ENCODE results near the gene GGNBP2.
A peak's percentile ranks its signal among the peaks of the same experiment; 100 is the strongest.

The GGNBP2 gene

DNA sequence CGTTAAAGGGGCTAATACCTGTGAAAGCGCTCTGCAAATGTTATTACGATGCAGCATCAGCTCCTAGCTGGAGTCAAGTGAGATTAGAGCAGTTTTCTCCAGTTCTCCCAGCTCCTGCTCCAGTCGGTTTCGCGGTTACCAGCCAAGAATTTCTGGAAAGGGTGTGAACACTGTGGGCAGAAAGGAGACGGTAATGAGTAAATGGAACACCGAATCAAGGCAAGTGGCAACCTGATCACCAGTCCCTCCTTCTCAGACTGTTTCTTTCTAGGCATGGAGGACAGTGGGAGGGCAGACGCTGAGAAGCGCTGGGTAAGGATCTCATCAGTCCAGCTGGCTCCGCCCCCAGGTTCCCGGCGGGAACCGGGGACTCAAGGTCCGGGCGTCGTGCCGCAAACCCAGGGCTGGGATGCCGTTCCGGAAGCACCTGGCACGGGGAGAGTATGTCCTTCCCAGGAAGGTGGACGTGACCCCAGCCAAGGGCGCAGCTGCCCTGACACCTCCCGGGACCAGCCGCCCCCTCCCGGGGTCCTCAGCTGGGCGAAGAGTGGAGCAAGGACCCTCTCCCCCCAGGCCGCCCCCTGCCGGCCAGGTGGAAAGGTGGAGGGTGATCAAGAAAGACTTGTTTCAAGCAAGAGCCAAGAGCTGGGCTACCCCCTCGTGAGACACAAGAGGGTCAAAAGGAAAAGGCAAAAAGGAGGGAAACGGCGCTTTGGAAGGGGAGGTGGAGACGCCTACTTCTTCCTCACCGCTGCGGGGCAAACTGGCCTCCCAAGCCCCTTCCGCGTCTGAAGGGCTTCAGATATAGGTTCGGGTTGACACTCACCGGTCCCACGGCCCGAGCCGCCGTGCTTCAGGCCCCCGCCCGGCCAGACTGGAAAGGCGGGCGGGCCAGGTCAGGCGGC is 10.5 kb upstream of the GGNBP2 start:
- peak; percentile 63 to 68 for DNase-seq
- TF ChIP-seq POLR2A (IDR thresholded peaks at IDR 0.05; ENCODE audit: low read length) (no peak), GATA1 (IDR thresholded peaks at IDR 0.05; ENCODE audit: low read depth, low read length) (no peak)

DNA sequence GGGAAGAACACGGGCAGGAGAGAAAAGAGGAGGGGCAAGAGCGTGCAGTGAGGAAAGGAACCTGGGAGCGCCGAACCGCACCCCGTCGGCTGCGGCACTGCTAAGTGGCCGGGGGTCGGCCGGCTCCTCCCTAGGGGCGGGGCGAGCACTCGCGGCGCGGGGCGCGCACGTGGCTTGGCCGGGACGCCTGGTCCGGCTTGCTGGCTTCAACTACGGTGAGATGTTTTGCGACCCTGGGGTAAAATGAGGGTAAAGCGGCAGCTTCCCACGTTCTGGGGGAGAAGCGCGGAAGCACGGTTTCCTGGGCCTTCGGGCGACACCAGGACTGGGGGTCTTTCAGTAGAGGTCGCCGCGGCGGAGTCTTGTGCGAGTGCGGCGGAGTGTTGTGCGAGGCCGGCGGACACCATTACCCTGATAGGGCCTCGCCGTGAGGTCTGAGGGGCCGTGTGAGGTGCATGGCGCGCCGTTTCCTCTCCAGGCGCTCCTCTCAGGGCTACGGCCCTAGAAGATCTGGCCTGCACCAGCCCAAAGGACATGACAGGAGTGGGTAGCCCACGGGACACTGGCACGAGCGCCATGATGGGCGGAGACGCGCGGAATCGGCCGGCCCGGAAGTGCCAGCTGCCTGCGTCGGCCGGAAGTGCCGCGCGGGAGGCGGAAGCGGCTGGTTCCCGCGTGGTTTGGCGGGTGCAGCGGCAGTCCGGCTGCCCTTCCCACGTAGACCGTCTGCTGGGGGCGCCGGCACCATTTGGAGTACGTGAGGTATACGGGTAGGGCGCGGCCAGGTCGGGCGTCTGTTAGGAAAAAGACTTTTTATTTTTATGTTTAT is 9.7 kb upstream of the GGNBP2 start, which contains the start of the genes MYO19 and PIGW:
TSS of gene MYO19 (minus strand) at position 29 of the 829 bp plus-strand sequence. CDS start 2,330 bp downstream, outside the sequence.
TSS of gene PIGW (plus strand) at position 148 of the 829 bp plus-strand sequence. CDS start 2,115 bp downstream, outside the sequence.
- peak; percentile 92 to 94 for DNase-seq
- TF ChIP-seq GATA1 (IDR thresholded peaks at IDR 0.05; ENCODE audit: low read depth, low read length) (no peak), POLR2A (IDR thresholded peaks at IDR 0.05; ENCODE audit: low read length) (peak; percentile 97)

DNA sequence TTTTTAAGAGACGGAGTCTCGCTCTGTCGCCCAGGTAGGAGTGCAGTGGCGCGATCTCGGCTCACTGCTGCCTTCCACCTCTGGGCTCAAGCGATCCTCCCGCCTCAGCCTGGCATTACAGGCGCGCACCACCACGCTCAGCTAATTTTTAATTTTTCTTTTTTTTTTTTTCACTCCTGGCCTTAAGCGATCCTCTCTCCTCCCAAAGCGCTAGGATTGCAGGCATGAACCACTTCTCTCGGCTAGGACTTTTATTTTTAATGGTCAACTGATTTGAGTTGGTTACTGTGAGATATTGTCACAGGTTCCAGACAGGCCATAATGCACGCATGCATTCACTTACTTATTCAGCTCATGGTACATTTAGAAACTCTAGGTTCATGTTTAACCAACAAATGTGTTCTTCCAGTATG is 9.0 kb upstream of the GGNBP2 start:
- TF ChIP-seq POLR2A (IDR thresholded peaks at IDR 0.05; ENCODE audit: low read length) (no peak), GATA1 (IDR thresholded peaks at IDR 0.05; ENCODE audit: low read depth, low read length) (no peak)
- DNase-seq, result no peak

DNA sequence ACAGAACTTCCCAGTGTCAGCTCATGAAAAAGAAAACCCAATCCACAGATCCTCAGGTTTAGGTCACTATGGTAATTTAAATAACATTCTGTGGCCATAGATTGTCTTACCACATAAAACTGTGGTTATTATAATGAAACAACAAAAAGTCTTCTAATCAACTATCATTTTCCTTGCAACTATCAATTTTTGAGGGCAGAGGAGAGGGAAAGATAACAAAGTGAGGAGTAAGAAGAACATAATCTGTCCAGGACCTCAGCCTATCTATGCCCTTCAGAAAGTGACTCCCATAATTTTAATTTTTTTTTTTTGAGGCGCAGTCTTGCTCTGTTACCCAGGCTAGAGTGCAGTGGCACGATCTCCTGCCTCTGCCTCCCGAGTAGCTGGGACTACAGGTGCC is 4.0 kb upstream of the GGNBP2 start:
- DNase-seq, result peak; percentile 23 to 83
- no peak for TF ChIP-seq GATA1 (IDR thresholded peaks at IDR 0.05; ENCODE audit: low read depth, low read length)
- no peak for TF ChIP-seq POLR2A (IDR thresholded peaks at IDR 0.05; ENCODE audit: low read length)

DNA sequence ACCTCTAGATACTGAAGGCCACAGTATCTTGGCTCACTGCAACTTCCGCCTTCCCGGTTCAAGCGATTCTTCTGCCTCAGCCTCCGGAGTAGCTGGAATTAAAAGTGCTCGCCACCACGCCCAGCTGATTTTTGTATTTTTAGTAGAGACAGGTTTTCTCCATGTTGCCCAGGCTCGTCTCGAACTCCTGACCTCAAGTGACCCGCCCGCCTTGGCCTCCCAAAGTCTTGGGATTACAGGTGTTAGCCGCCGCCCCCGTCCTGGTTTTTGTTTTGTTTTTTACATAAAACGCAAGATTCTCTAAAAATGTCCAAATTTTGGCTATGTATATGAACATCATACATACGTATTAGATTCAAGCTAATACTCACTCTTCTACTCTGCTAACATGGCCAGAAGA is 2.0 kb upstream of the GGNBP2 start:
- TF ChIP-seq GATA1 (IDR thresholded peaks at IDR 0.05; ENCODE audit: low read depth, low read length) (no peak), POLR2A (IDR thresholded peaks at IDR 0.05; ENCODE audit: low read length) (no peak)
- DNase-seq, result no peak

DNA sequence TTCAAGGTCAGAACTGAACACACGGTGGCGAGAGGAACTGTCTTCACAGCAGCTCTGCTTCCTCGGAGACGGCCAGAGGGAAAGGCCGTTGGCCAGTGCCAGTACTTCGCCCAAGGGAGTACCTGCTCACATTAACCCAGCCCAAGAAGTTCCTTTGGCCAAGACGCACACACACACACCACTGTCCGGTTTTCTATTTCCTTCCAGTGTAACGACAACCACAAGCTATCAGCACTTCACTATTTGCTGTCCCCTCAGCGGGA is 744 bp upstream of the GGNBP2 start:
- DNase-seq, result peak; percentile 80 to 81
- no peak for TF ChIP-seq GATA1 (IDR thresholded peaks at IDR 0.05; ENCODE audit: low read depth, low read length)
- TF ChIP-seq POLR2A (IDR thresholded peaks at IDR 0.05; ENCODE audit: low read length), result peak; percentile 3

DNA sequence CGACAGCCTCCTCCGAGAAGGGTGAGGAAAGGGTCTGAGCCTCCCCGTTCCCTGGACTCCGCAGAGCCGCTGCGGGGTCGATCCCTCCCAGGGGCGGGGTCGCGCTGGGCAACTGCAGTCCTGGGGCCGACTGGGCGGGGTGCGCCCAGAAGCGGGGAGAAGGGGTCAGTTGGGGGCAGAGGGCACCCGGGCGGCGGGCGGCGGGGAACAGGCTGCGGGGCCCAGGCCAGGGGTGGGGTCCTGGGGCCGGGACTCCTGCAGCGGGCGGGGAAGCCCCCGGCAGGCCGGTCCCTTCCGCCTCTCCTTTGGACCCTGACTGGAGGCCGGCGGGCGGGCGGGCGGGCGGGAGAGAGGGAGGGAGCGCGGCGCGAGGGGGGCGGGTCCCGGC is 352 bp downstream of the GGNBP2 start:
- peak; percentile 91 to 93 for DNase-seq
- TF ChIP-seq GATA1 (IDR thresholded peaks at IDR 0.05; ENCODE audit: low read depth, low read length) (no peak), POLR2A (IDR thresholded peaks at IDR 0.05; ENCODE audit: low read length) (peak; percentile 33)

DNA sequence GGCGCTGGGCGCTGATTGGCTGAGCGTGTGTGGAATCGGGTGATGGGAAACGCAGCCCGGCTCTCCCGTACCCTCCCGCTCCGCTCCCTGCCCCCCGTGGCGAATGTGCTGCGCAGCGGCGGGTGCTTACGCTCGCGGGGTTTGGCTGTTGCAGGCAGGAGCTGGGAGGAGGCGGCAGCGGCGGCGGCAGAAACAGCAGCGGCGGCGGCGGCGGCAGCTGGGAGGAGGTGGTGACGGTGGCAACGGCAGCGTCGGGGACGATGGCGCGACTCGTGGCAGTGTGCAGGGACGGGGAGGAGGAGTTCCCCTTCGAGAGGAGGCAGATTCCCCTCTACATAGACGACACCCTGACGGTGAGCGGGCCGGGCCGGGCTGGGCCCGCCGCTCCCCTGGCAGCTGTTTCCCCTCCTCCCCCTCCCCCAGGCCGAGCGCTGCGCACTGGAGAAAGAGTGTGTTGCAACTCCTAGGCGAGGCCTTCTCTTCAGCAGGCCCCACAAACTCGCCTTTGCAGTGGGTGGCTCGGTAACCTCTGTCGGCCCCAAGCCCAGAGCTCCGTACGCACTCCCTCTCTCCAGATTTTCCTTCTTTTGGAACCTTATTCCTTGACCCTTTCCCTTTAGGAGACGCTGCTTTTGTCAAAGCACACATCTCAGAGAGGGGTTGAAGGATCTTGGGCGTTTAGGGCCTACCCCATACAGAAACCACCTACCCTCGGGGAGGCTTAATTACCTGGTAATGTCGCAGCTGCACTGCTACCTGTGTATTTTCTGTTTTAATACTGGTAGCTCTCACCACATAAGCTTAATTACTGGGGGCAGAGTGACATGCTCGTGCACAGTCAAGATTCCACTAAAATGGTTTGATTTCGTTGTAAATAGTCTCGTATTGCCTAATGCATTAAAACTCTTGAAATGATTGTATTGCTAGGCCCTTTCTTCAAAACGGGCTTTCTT is 1.0 kb downstream of the GGNBP2 start:
- peak; percentile 99 for DNase-seq
- TF ChIP-seq GATA1 (IDR thresholded peaks at IDR 0.05; ENCODE audit: low read depth, low read length), result no peak
- peak; percentile 68 for TF ChIP-seq POLR2A (IDR thresholded peaks at IDR 0.05; ENCODE audit: low read length)

DNA sequence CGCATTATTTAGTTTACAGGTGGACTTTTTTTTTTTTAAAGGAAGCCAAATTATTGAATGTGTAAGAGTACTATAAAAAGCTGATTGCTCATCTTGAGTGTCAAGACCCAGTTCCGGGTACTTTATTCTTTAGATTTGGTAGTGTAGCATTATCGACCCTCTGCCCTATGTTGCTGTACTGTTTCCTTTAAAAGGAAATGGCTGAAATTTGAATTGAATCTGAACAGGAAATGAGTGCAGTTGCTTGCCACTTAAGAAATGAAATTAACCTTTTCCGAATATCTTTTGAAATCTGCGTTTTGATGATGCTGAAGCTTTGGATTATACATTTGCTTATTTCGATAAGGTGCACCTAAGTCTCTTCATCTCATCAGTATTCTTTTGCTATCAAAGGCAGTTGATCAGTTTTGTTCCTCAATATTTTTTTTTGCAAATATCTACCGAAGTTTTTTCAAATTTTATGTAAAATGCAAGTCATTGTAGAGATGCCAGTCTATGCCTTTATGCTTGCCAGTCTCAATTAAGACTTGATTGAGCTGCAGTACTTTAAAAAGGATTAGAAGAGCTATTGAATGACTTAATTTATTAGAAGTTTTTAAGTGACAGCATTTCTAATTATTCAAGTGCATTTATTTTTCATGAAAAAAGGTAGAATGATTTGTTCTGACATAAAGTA is 1.8 kb downstream of the GGNBP2 start:
- no peak for TF ChIP-seq POLR2A (IDR thresholded peaks at IDR 0.05; ENCODE audit: low read length)
- TF ChIP-seq GATA1 (IDR thresholded peaks at IDR 0.05; ENCODE audit: low read depth, low read length), result no peak
- peak; percentile 23 to 49 for DNase-seq

DNA sequence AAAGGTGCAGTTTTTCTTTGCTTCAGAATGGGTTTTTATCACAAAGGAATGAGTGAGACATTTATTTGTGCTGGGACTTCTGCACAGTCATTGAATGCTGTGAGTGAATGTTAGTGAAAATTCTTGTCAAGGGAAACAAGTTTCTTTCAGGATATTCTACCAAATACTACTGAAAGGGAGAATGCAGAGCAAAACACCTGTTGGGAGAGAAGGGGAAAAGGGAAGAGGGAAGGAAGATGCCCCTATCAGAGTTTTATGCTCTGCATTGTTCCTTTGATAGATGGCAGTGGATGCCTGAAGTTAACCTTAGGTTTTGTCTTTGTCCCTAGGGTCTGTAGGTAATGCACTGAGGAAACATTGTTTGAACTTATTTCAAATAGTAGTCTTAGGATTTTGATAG is 3.1 kb downstream of the GGNBP2 start:
- DNase-seq, result no peak
- TF ChIP-seq GATA1 (IDR thresholded peaks at IDR 0.05; ENCODE audit: low read depth, low read length) (no peak), POLR2A (IDR thresholded peaks at IDR 0.05; ENCODE audit: low read length) (no peak)

DNA sequence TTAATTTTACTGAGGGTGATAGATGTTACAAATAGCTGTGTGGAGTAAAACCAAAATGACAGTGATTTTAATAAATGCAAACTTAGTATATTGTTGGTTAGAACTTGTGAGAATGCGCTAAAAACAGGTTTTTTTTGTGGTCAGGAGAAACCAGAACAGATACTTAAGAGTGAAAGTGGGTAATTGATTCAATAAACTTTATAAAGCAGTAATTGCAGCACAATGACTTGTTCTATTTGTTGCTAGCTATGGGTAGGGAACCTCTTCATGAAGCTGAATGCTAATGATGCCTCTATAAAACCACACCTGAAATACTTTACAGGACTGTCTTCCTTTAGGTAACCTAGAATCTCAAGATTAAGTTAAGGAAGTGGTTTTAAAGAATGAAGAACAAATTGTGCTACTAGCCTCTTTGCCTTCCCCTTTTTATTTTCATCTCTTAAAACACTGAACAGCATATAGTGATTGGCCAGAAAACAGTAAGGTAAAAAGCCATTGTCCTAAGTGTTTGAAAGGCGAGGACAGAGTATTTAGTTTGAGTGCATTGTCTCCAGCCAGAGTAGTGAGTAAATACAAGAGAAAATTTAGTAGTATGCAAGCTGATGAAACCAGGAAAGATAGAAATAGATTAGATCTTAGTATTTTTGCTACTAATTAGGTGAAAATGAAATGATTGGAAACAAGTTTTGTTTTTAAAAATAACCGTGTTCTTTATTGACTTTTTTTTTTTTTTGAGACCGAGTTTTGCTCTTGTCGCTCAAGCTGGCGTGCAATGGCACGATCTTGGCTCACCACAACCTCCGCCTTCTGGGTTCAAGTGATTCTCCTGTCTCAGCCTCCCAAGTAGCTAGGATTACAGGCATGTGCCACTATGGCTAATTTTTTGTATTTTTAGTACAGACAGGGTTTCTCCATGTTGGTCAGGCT is 6.0 kb downstream of the GGNBP2 start:
- DNase-seq, result no peak
- TF ChIP-seq GATA1 (IDR thresholded peaks at IDR 0.05; ENCODE audit: low read depth, low read length), result no peak
- no peak for TF ChIP-seq POLR2A (IDR thresholded peaks at IDR 0.05; ENCODE audit: low read length)

DNA sequence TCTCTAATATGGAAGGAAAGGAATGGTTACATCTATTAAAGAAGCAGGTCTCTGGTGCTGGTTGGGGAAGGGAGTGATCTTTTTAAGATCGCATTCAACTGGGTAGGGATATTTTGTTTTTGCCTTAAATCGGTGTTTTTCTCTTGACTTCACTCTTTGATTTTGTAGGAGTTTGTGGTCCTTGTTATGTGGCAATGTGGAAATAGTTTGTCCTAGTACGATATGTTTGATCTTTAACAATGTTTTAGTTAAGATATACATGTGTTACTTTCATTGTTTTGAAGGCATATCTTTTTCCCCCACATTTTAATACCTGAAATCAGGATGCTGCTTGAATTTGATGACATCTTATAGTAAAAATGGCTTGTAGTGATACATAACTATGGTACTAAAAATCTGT is 8.7 kb downstream of the GGNBP2 start:
- no peak for TF ChIP-seq POLR2A (IDR thresholded peaks at IDR 0.05; ENCODE audit: low read length)
- TF ChIP-seq GATA1 (IDR thresholded peaks at IDR 0.05; ENCODE audit: low read depth, low read length), result no peak
- no peak for DNase-seq

Measured in erythroblast (primary cell).